ENCODE results near the gene FBXL4. TPM values are rescaled to one million over a fixed set of nuclear protein-coding genes. Genes with fewer than 3 reads are reported as not detected.
A peak's percentile ranks its signal among the peaks of the same experiment; 100 is the strongest.

FBXL4 gene
- total RNA-seq, 1 donor: 23.6 TPM

DNA sequence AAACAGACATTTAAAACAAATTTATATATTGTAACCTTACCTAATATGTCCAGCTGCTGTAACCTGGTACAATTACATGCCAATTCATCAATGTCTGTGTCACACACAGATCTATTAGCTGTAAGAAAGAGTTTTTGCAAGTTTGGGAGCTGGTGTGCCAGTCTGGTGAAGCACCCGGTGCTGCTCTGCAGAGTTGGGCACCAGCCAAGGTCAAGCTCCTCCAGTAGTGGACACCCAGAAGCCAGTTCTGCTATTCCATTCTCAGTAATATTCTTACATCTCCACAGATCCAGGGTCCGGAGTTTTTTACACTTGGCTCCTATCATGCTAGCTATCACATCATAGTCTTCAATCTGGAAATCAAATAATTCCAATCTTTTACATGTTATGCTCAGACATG lies 72.4 kb downstream of the FBXL4 start:
- no peak overlapping the region for H3K4me3 ChIP-seq (ENCODE audit: low read depth, low read length)
- TF ChIP-seq, protein P1, sequence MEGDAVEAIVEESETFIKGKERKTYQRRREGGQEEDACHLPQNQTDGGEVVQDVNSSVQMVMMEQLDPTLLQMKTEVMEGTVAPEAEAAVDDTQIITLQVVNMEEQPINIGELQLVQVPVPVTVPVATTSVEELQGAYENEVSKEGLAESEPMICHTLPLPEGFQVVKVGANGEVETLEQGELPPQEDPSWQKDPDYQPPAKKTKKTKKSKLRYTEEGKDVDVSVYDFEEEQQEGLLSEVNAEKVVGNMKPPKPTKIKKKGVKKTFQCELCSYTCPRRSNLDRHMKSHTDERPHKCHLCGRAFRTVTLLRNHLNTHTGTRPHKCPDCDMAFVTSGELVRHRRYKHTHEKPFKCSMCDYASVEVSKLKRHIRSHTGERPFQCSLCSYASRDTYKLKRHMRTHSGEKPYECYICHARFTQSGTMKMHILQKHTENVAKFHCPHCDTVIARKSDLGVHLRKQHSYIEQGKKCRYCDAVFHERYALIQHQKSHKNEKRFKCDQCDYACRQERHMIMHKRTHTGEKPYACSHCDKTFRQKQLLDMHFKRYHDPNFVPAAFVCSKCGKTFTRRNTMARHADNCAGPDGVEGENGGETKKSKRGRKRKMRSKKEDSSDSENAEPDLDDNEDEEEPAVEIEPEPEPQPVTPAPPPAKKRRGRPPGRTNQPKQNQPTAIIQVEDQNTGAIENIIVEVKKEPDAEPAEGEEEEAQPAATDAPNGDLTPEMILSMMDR (IDR thresholded peaks at IDR 0.05; ENCODE audit: insufficient read depth, low read length): no peak
- DNase-seq (ENCODE audit: low read depth): no peak

- H3K4me3 ChIP-seq (ENCODE audit: low read depth, low read length): no peak overlapping the region
- TF ChIP-seq, protein P1 (IDR thresholded peaks at IDR 0.05; ENCODE audit: insufficient read depth, low read length): no peak
- DNase-seq (ENCODE audit: low read depth): no peak
These were observed 75.9 kb downstream of the FBXL4 start for GRCh38 chr6:98871821-98872220.

- no peak overlapping the region for H3K4me3 ChIP-seq (ENCODE audit: low read depth, low read length)
- peak; percentile 28 for DNase-seq (ENCODE audit: low read depth)
- TF ChIP-seq, protein P1 (IDR thresholded peaks at IDR 0.05; ENCODE audit: insufficient read depth, low read length): no peak
These were observed 76.7 kb downstream of the FBXL4 start for GRCh38 chr6:98871057-98871456.

- TF ChIP-seq, protein P1 (IDR thresholded peaks at IDR 0.05; ENCODE audit: insufficient read depth, low read length): no peak
- no peak for DNase-seq (ENCODE audit: low read depth)
- no peak overlapping the region for H3K4me3 ChIP-seq (ENCODE audit: low read depth, low read length)
These were observed 83.2 kb downstream of the FBXL4 start for GRCh38 chr6:98864497-98864896.

- no peak overlapping the region for H3K4me3 ChIP-seq (ENCODE audit: low read depth, low read length)
- DNase-seq (ENCODE audit: low read depth): no peak
- TF ChIP-seq, protein P1 (IDR thresholded peaks at IDR 0.05; ENCODE audit: insufficient read depth, low read length): no peak
These were observed 99.1 kb downstream of the FBXL4 start for GRCh38 chr6:98848539-98849242.

- no peak overlapping the region for H3K4me3 ChIP-seq (ENCODE audit: low read depth, low read length)
- no peak for DNase-seq (ENCODE audit: low read depth)
- TF ChIP-seq, protein P1 (IDR thresholded peaks at IDR 0.05; ENCODE audit: insufficient read depth, low read length): no peak
These were observed 99.8 kb downstream of the FBXL4 start for GRCh38 chr6:98847779-98848538.
